Motor neuron (in vitro differentiated cells): Measurements from ENCODE around the gene DPEP1. TPM values are rescaled to one million over a fixed set of nuclear protein-coding genes. Genes with fewer than 3 reads are reported as not detected.

Source experiments
- ATAC-seq, 8 experiments: fragments of 200-7000 bp; cut with Tn5 transposase; replicated peaks in 6 of 8; 2 replicates each; pipeline ENCODE4 v1.8.0; 2021; ENCODE audit warnings: mild to moderate bottlenecking in 8 of 8, moderate library complexity in 8 of 8
- H3K27ac ChIP-seq, 2 donors: fragments of 250-450 bp; sonication (Bioruptor Pico); 2 replicates each; pipeline ENCODE4 v1.9.0; 2021; ENCODE audit warnings: antibody characterized with exemption in 2 of 2, mild to moderate bottlenecking in 2 of 2, moderate library complexity in 1 of 2
- H3K4me1 ChIP-seq, 2 donors: fragments of 250-450 bp; sonication (Bioruptor Pico); replicated peaks in 1 of 2; 2 replicates each; pipeline ENCODE4 v1.6.1; 2021; ENCODE audit warnings: antibody characterized with exemption in 2 of 2, mild to moderate bottlenecking in 2 of 2, moderate library complexity in 1 of 2
- H3K4me3 ChIP-seq, 5 donors: fragments of 250-450 bp; sonication (Bioruptor Pico); 2 replicates each; pipeline ENCODE4 v1.9.0; 2021; ENCODE audit warnings: antibody characterized with exemption in 5 of 5, mild to moderate bottlenecking in 5 of 5, moderate library complexity in 4 of 5
- WGBS, 10 experiments: fragments of 450-650 bp; shearing (Covaris generic); methylation state at CpG; one replicate each; pipeline ENCODE4 v1.0.0; 2022; 5-methylcytosine and 5-hydroxymethylcytosine counted together
- in situ Hi-C, 9 experiments: fragments of 400-800 bp; cut with MboI; loops; one replicate each; pipeline ENCODE4 v1.15.0; 2021; ENCODE audit warnings: low sequenced_read_pairs in 9 of 9, low pct_unique_long_range_greater_than_20kb in 2 of 9; ENCODE audit not compliant: unreplicated experiment in 9 of 9
- total RNA-seq, 8 experiments: library from RNA; unstranded; fragments of 300-600 nt; gene quantifications; 2 replicates each; pipeline versions ENCODE4 v1.2.3 to v1.2.4, GENCODE V29; 2022

Gene DPEP1
- total RNA-seq, 8 experiments from 2014 or later: 0.21 to 1.4 (median 0.34) TPM

DNA sequence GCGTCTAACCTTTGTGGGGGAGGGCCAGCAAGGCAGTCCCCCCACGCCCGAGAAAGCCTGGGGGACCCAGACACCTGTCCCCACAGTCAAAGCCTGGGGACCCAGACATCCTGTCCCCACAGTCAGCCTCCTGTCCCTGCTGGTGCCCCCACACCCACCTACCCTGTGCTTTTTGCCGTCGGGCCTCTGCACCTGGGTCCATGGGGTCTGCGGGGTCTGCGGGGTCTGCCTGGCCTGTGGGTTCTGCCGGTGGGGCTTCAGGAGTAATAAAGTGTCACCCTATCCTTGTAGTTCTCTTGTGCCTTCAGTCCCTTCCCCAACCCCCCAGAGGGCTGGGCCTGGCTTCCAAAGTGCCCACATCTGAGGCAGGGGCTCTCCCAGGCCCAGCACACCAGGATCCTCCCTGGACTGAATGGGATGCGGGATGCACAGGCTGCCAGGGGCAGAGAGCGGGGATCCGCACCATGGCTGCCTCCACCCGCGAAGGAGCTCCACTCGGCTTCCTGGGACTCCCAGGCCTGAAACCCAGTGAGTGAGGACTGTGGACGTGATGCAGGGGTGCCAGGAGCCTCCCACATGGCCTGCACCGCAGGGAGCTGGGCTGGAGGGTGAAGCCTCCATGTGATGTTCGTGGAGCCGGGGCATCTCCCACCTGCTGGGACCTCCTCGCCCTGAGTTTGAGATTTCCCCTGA is 16.3 kb upstream of the DPEP1 start:
- Histone ChIP-seq H3K4me3 (no peak overlapping the region), H3K4me1 (peaks cover 37 to 38% of the 10 kb centered on the region in 2 donors), H3K27ac (peak overlapping the region in 1 of 2 donors; percentile 22)
- 73 to 100% methylated on average over 1 to 3 of the region's 19 CpGs; no CpG with 5 or more reads in 8 of the 10 experiments for WGBS, 10 experiments
- no peak for ATAC-seq
- in situ Hi-C loops: no loop called here

DNA sequence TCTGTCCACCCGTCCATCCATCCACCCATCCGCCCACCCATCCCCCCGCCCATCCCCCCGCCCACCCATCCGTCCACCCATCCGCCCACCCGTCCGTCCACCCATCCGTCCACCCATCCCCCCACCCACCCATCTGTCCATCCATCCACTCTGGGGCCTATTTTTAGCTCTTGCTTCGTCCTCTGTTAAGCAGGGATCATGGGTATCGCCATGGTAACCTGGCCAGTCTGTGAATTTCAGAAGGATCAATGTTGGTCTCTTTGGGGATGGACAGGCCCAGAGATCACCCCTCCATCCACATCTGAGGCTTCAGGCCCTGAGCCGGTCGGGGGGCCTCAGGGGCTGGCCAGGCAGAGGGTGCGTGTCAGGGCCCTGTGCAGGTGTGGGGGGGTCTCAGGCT is 15.2 kb upstream of the DPEP1 start:
- in situ Hi-C loops: no loop called here
- Histone ChIP-seq H3K4me3 (no peak overlapping the region), H3K27ac (peak overlapping the region in 1 of 2 donors; percentile 89), H3K4me1 (peaks cover 48 to 49% of the 10 kb centered on the region in 2 donors)
- no CpG with 5 or more reads among the region's 14 CpGs for WGBS, 10 experiments
- peak in 6 of 8 experiments; percentile 2 to 22 (median 8) for ATAC-seq

DNA sequence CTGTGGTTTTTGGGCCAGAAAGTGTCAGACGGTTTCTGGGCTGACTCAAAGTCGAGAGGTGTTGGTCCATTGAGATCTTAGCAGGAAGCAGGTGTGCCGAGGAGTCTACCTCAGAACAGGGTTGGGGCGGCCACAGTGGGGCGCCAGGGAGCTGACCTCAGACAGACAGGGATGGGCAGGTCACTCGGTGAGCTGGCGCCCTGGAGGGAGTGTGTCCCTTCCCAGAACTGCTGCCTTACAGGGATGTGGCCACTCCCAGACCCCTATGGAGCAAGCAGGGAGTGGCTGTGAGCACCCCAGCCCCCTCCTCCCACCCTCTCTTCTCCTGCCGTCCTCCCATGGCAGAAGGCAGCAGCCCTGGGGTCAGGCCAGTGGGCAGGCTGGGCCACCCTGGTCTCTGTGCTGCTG is 14.0 kb upstream of the DPEP1 start:
- ATAC-seq: peak; percentile 16 to 86 (median 44)
- in situ Hi-C loops: no loop called here
- Histone ChIP-seq H3K27ac (peak overlapping the region; percentile 70 to 78), H3K4me1 (peaks cover 48 to 50% of the 10 kb centered on the region in 2 donors), H3K4me3 (no peak overlapping the region)
- 29 to 60% methylated on average over 1 to 3 of the region's 8 CpGs; no CpG with 5 or more reads in 8 of the 10 experiments for WGBS, 10 experiments

DNA sequence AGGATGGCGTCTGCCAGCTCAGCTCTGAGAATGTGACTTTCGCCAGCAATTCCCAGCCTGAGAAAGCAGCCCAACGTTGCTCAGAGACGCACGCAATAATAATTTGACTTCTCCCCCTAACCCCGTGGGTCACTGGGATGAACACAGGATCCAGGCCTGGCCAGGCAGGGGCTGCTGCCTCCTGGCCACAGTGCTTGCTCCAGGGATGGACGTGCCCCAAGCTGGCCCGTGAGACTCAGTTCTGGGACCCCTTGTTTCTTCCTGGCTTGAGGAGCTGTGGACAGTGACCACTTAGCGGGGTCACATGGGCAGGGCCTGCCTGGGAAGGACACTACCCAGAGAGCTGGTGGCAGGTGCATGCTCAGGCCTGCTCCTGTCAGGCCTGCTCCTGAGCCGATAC is 13.5 kb upstream of the DPEP1 start:
- peak overlapping the region; percentile 70 to 78 for H3K27ac ChIP-seq
- H3K4me3 ChIP-seq: no peak overlapping the region
- ATAC-seq: no peak
- WGBS, 10 experiments: 80 to 100% (median 82%) methylated on average over 1 to 2 of the region's 10 CpGs; no CpG with 5 or more reads in 6 of the 10 experiments
- in situ Hi-C loops: no loop called here
- peaks cover 51 to 53% of the 10 kb centered on the region in 2 donors for H3K4me1 ChIP-seq

DNA sequence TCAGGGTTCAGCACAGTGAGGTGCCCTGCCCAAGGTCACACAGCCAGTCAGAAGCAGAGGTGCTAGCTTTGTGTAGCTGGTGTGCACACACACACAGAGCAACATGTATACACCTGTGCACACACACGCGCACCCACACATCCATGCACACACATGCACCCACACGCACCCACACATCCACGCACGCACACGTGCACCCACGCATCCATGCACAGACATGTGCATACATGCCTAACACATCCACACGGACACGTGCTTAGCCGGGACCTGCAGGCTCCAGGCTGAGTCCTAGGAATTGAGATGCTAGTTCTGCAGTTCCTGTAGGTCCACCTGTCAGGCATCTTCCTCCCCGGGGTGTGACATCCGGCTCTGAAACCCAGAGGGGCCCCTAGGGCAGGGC is 13.0 kb upstream of the DPEP1 start:
- in situ Hi-C loops: no loop called here

DNA sequence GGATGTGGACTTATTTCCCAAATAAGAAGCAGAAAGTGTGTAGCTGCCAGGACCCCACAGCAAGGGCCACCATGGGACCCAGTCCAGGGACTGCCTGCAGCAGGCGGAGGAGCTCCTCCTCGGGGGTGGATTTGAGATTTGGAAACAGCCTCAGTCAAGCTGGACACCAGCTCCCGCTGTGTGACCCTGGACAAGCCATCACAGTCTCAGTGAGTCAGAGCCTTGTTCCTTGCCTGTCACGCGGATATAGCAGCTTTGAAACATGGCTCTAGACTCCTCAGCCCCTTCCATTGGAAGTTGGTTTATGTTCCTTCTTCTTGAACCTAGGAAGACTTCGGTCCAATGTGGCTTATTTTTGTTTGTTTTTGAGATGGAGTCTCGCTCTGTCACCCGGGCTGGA is 12.5 kb upstream of the DPEP1 start:
- WGBS, 10 experiments: 0 to 84% (median 61%) methylated on average over 1 to 5 of the region's 8 CpGs; no CpG with 5 or more reads in 4 of the 10 experiments
- Histone ChIP-seq H3K27ac (peak overlapping the region; percentile 70 to 78), H3K4me1 (peaks cover 62 to 63% of the 10 kb centered on the region in 2 donors), H3K4me3 (no peak overlapping the region)
- no peak for ATAC-seq
- in situ Hi-C loops: no loop called here

More for the DNA sequence above, 13.0 kb upstream of the DPEP1 start:
- 94 to 100% (median 98%) methylated on average over 2 to 9 of the region's 12 CpGs; no CpG with 5 or more reads in 7 of the 10 experiments for WGBS, 10 experiments
- Histone ChIP-seq H3K4me1 (peaks cover 57 to 58% of the 10 kb centered on the region in 2 donors), H3K4me3 (no peak overlapping the region), H3K27ac (peak overlapping the region; percentile 70 to 78)
- ATAC-seq: no peak

DNA sequence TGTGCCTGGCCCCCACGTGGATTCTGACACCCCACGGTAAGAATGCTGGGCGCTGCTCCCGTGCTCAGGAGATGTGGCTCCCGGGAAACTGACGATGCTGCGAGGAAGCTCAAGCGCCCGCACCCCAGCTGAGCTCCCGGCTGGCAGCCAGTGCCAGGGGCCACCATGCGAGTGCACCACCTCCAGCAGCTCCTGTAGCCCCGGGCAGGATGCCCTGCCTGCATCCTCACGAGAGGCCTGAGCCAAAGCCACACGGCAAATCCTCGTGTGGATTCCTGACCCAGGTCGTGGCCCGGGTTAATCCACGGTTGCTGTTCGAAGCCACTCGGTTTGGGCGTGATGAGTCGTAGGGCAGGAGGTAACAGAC is 11.6 kb upstream of the DPEP1 start:
- 0 to 61% (median 36%) methylated on average over 1 to 15 of the region's 22 CpGs; no CpG with 5 or more reads in 4 of the 10 experiments for WGBS, 10 experiments
- peaks cover 59 to 60% of the 10 kb centered on the region in 2 donors for H3K4me1 ChIP-seq
- in situ Hi-C loops: no loop called here
- H3K27ac ChIP-seq: peak overlapping the region; percentile 88
- no peak overlapping the region for H3K4me3 ChIP-seq
- ATAC-seq: no peak

DNA sequence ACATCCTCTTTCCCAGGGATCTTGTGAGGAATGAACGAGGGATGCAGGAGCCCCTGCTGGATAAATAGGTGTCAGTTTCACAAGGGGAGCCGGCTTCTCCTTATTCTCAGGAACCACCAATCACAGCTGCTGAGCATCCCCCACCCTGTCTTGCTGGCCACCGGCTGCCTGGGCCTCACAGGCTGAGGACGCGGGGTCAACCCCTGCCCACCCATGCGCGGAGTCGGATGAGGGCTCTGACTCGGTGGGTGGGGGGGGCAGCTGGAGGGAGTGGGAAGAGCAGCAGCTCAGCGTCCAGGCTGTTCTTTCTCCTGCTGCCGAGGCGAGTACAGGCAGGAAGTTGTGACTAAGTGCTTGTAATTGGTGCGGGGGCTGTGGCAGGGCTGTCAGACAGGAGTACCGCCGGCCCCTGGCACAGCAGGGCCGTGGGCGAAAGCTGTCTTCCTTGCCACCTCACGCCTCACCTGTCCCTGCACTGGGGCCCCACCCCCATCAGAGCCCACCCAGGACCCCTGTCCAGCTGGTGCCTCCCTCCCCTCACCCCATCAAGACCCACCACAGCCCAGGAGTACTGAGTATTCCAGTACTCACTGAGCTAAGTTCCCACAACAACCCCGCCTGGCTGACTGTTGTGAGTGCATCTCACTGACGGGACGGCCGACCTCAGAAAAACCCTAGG is 11.0 kb upstream of the DPEP1 start:
- Histone ChIP-seq H3K27ac (peak overlapping the region; percentile 88), H3K4me1 (peaks cover 54 to 55% of the 10 kb centered on the region in 2 donors), H3K4me3 (no peak overlapping the region)
- whole genome bisulfite sequencing, 10 experiments: 0 to 20% (median 8%) methylated on average over 2 to 4 of the region's 22 CpGs; no CpG with 5 or more reads in 7 of the 10 experiments
- in situ Hi-C loops: no loop called here
- peak; percentile 53 to 92 (median 88) for ATAC-seq

DNA sequence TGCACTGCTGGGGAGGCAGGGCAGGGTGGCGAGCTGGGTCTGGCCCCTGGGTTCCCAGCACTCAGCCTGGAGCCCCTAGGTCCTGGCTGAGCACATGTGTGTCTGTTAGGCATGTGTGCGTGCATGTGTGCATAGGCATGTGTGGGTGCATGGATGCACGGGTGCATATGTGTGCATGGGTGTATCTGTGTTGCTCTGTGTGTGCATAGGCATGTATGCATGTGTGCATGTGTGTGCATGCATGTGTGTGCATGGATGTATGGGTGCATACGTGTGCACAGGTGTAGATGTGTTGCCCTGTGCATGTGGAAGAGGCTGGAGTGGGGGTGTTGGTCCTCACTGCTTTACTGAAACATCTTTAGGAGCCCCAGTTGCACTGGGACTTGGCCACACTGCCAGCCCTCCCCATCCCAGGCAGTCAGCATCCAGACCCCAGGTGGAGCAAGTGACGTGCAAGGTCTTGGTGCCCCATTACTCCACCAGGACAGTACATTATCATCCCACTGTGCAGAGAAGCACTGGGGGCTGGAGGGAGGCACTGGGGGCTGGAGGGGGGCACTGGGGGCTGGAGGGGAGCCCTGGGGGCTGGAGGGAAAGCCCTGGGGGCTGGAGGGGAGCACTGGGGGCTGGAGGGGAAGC is 10.4 kb upstream of the DPEP1 start:
- no peak for ATAC-seq
- 100% methylated on average over 2 of the region's 5 CpGs; no CpG with 5 or more reads in 9 of the 10 experiments for WGBS, 10 experiments
- Histone ChIP-seq H3K4me3 (no peak overlapping the region), H3K4me1 (peaks cover 54 to 55% of the 10 kb centered on the region in 2 donors), H3K27ac (peak overlapping the region; percentile 63 to 88)
- in situ Hi-C loops: no loop called here

DNA sequence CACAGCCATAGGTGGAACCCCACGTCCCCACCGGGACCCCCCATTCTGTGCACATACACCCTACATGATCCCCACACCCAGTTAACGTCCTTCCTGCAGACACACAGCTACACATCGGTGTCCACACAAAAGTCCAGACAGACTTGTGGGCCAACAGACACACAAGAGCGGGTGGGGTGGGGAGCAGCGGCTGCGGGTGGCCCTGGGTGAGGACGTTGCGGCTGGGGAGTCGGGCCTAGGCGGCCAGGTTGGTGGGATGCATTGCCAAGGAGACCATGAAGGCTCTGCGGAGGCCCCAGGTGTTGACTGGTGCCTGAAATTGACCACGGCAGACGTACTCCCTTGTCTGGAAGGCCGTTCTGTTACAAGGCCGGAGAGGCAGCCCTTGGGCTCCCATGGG is 8.7 kb upstream of the DPEP1 start:
- in situ Hi-C loops: no loop called here
- Histone ChIP-seq H3K27ac (peak overlapping the region; percentile 68 to 72), H3K4me3 (no peak overlapping the region), H3K4me1 (peaks cover 44 to 47% of the 10 kb centered on the region in 2 donors)
- ATAC-seq: no peak
- WGBS, 10 experiments: 100% methylated on average over 2 of the region's 16 CpGs; no CpG with 5 or more reads in 9 of the 10 experiments

DNA sequence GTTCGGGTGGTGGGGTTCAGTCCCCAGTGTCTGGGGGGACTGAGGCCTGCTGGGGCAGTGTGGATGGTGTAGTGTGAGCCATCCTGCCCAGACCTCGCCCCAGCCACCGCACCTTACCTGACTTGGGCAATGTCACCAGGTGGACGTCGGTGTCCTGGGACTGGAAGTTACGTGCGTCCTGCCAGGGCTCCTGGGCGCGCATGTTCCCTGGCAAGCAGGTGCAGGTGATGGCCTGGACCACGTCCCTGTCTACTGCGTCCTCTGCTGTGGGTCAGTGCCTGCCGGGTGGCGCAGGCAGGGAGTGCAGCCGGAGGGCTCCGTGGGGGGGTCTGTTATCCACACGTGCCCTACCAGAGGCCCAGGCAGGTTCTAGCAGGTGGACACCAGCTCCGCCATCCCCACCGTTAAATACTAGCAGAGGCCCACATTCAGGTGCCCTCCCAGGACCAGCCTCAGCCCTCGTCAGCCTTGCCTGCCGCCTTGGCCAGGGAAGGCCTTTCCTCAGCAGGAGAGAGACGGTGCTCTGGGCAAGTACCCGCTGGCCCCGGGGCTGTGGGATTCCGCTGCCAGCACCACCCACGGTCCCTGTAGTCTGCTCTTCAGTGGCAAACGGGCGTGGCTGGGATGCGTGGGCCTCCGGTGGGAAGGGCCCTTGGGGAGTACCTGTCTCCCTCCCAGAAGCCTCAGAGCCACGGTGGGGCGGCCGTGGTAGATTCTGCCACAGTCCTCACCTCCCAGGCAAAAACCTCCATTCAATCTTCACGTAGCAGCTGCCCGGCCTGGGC is 8.1 kb upstream of the DPEP1 start:
- WGBS, 10 experiments: 60 to 100% (median 94%) methylated on average over 1 to 14 of the region's 34 CpGs; no CpG with 5 or more reads in 4 of the 10 experiments
- in situ Hi-C loops: no loop called here
- Histone ChIP-seq H3K4me3 (no peak overlapping the region), H3K27ac (peak overlapping the region; percentile 68 to 72), H3K4me1 (peaks cover 38 to 42% of the 10 kb centered on the region in 2 donors)
- no peak for ATAC-seq

DNA sequence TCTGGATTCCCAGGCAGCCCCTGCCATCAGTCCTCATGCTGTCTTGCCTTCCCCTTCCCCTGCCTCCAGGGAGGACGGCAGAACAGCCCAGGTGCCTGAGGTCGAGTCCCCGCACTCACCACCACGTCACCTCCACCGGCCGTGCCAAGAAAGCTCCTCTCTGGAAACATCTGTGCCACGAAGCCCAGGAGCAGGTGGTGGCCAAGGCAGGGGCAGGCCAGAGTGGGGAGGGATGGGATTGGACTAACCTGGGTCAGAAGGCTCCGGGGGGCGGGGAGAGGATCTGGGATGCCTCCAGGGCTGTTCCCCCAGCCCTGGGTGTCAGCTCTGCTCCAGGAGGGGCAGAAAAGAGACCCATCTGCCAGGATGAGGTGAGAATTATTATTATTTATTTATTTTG is 7.4 kb upstream of the DPEP1 start:
- WGBS, 10 experiments: no CpG with 5 or more reads among the region's 9 CpGs

More for the DNA sequence above, 7.4 kb upstream of the DPEP1 start:
- Histone ChIP-seq H3K4me3 (no peak overlapping the region), H3K27ac (peak overlapping the region; percentile 32 to 72), H3K4me1 (peaks cover 33 to 38% of the 10 kb centered on the region in 2 donors)
- in situ Hi-C loops: no loop called here
- no peak for ATAC-seq
